Heart right ventricle (tissue), 16 donors: ENCODE results near the gene IGFL4. TPM values are rescaled to one million over a fixed set of nuclear protein-coding genes. Genes with fewer than 3 reads are reported as not detected.

ENCODE experiments used
- ATAC-seq, 8 donors: fragments of 200-7000 bp; cut with Tn5 transposase; one replicate each; pipeline ENCODE4 v1.9.1; 2020; ENCODE audit warnings: mild to moderate bottlenecking in 8 of 8, moderate library complexity in 8 of 8, moderate number of reproducible peaks in 1 of 8
- DNase-seq, 2 donors: peaks; one replicate each; pipeline ENCODE4 v3.0.0-alpha.2; 2020
- H3K27ac ChIP-seq, 10 donors: fragments of 200-600 bp; sonication (generic) in 2 of 10; one replicate each; pipeline versions ENCODE4 v1.5.0 to v1.8.0; 2020 to 2022; ENCODE audit warnings: mild to moderate bottlenecking in 3 of 10
- H3K27me3 ChIP-seq, 7 donors: fragments of 200-600 bp; one replicate each; pipeline ENCODE4 v1.8.0; 2021 to 2022; ENCODE audit warnings: mild to moderate bottlenecking in 2 of 7
- H3K36me3 ChIP-seq, 9 donors: fragments of 200-600 bp; sonication (generic) in 1 of 9; one replicate each; pipeline versions ENCODE4 v1.5.0 to v1.8.0; 2020 to 2022; ENCODE audit warnings: mild to moderate bottlenecking in 2 of 9
- H3K4me1 ChIP-seq, 9 donors: fragments of 200-600 bp; sonication (generic) in 1 of 9; one replicate each; pipeline versions ENCODE4 v1.5.0 to v1.8.0; 2020 to 2022; ENCODE audit warnings: mild to moderate bottlenecking in 4 of 9
- H3K4me3 ChIP-seq, 10 donors: fragments of 200-600 bp; sonication (generic) in 2 of 10; one replicate each; pipeline versions ENCODE4 v1.5.0 to v1.8.0; 2020 to 2022; ENCODE audit warnings: mild to moderate bottlenecking in 7 of 10, moderate library complexity in 2 of 10
- H3K9me3 ChIP-seq, 11 donors: fragments of 200-600 bp in 10 of 11; sonication (generic) in 2 of 11; one replicate each; pipeline versions ENCODE4 v1.5.0 to v1.8.0; 2013 to 2022; ENCODE audit warnings: mild to moderate bottlenecking in 2 of 11, control low read depth in 1 of 11, moderate library complexity in 1 of 11
- WGBS, 2 donors: extraction: QIAGEN DNeasy Blood & Tissue Kit; methylation state at CpG; one replicate each; pipeline ENCODE4 v1.1.7; 2013; ENCODE audit warnings: inconsistent platforms in 1 of 2; 5-methylcytosine and 5-hydroxymethylcytosine counted together
- intact Hi-C, 10 donors: fragments of 100-400 bp; cut with DNase I; formaldehyde crosslinking; loops; one replicate each; pipeline versions ENCODE4 v1.11.1 to v1.14.2; 2022
- polyA plus RNA-seq, 2 donors: library from polyadenylated mRNA; stranded (reverse); fragments of 200-250 nt; gene quantifications; one replicate each; pipeline ENCODE4 v1.2.3, GENCODE V29; 2013
- total RNA-seq, 10 donors: library from RNA; stranded (reverse); fragmentation: NEBNext Ultra II Directional in 3 of 10; extraction: Animal tissue kit (Norgen Biotek cat#: 25700) in 3 of 10; gene quantifications; one replicate each; pipeline versions ENCODE4 v1.2.1 to v1.2.4, GENCODE V29; 2021 to 2023
- TF ChIP-seq, protein P1 (sequence below), 9 donors: fragments of 200-600 bp; sonication (generic) in 2 of 9; IDR thresholded peaks; one replicate each; pipeline versions ENCODE4 v1.5.0 to v1.8.0; 2021 to 2022; ENCODE audit warnings: antibody characterized with exemption in 9 of 9, mild to moderate bottlenecking in 5 of 9, moderate library complexity in 1 of 9
- donor health status: Arrhythmogenic right ventricular cardiomyopathy.
- donor health status: ischemic (EF 13 %, LVEDD 7.1; RV severe dilation, severe dysfunction).
- donor health status: healthy with polysubstance abuse.
- donor health status: DM: no; HTN: yes; CAD: no.
- donor health status: DM: no; HTN: no; CAD: no.
- donor health status: ischemic (EF 25% LVEDD 6.9; RV normal size, moderate dysfunction).
- donor health status: ischemic (EF 25% LVEDD 5.7; RV mildly dilated, moderate dysfunction).
- donor health status: healthy.
- donor health status: DM: yes; HTN: yes; CAD: no.
- donor health status: Ischemic cardiomyopathy.
- donor health status: ischemic (EF 35%, LVEDD 5.7; RV mildly dilated, moderate dysfunction).
- donor health status: nonischemic (EF 11% LVEDD 7.7; RV severe dilation, severe dysfunction).
- donor health status: DM: yes; HTN: yes; CAD: no.
- donor health status: PGD.
- donor health status: ischemic (EF 29% LVEDD 5.4; RV normal size, mild dysfunction).
- donor health status: nonischemic (EF 23%, LVEDD 6.1; RV moderate dilation, normal function).

IGFL4 gene
- total and polyA plus RNA-seq, 12 donors: not detected

DNA sequence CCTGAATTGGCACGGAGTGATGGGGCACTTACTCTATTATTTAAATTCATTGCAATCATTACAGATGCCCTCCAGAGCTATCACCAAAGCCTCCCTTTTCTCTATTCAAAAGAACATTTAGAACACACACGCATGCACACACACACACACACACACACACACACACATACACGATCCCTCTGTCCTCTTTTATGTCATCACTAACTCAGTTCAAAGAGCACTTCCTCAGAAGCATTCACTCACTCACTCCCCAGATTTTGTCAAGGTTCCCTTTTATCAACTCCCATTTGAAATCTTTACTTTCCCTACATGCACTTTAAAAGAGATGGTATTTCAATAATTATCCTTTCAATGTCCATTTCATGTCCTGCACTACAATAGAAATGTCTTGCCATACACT is 22.4 kb upstream of the IGFL4 start:
- H3K27ac ChIP-seq: no peak overlapping the region
- peaks cover 0 to 84% (median 67%) of the 10 kb centered on the region in 7 donors for H3K27me3 ChIP-seq
- peaks cover 0 to 17% (median 0%) of the 10 kb centered on the region in 11 donors for H3K9me3 ChIP-seq
- no peak for DNase-seq
- no peak for ATAC-seq
- H3K4me3 ChIP-seq: no peak overlapping the region
- intact Hi-C loops: no loop called here
- TF ChIP-seq, protein P1, sequence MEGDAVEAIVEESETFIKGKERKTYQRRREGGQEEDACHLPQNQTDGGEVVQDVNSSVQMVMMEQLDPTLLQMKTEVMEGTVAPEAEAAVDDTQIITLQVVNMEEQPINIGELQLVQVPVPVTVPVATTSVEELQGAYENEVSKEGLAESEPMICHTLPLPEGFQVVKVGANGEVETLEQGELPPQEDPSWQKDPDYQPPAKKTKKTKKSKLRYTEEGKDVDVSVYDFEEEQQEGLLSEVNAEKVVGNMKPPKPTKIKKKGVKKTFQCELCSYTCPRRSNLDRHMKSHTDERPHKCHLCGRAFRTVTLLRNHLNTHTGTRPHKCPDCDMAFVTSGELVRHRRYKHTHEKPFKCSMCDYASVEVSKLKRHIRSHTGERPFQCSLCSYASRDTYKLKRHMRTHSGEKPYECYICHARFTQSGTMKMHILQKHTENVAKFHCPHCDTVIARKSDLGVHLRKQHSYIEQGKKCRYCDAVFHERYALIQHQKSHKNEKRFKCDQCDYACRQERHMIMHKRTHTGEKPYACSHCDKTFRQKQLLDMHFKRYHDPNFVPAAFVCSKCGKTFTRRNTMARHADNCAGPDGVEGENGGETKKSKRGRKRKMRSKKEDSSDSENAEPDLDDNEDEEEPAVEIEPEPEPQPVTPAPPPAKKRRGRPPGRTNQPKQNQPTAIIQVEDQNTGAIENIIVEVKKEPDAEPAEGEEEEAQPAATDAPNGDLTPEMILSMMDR (IDR thresholded peaks at IDR 0.05): no peak
- 72 to 75% methylated on average over 3 of the region's 3 CpGs for WGBS, 2 donors
- H3K36me3 ChIP-seq: no peaks in the 10 kb centered on the region
- H3K4me1 ChIP-seq: no peaks in the 10 kb centered on the region

DNA sequence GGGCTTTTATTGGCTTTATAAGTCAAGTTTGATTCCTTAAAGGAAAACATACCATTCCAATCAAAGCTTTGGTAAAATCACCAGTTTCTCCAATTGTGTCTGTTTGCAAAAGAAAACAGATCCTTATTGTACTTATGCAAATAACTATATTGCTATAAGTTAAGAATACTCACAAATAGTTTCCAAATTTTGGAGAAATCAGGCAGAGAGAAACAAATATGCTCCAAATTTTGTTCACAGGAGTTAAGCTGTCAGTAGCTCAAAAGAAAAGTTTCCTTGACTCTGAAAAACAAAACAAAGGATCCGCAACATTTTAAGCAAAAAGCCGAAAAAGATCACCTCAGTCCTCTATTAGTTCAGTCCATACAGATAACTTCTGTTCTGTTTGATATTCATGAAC is 19.2 kb upstream of the IGFL4 start:
- Histone ChIP-seq H3K27me3 (peaks cover 0 to 81% (median 69%) of the 10 kb centered on the region in 7 donors), H3K4me1 (no peaks in the 10 kb centered on the region), H3K36me3 (no peaks in the 10 kb centered on the region), H3K27ac (no peak overlapping the region), H3K4me3 (no peak overlapping the region), H3K9me3 (peaks cover 0 to 17% (median 0%) of the 10 kb centered on the region in 11 donors)
- no peak for DNase-seq
- WGBS, 2 donors: 79 to 89% methylated on average over 2 of the region's 2 CpGs
- TF ChIP-seq, protein P1 (IDR thresholded peaks at IDR 0.05): no peak
- no peak for ATAC-seq
- intact Hi-C loops: no loop called here

DNA sequence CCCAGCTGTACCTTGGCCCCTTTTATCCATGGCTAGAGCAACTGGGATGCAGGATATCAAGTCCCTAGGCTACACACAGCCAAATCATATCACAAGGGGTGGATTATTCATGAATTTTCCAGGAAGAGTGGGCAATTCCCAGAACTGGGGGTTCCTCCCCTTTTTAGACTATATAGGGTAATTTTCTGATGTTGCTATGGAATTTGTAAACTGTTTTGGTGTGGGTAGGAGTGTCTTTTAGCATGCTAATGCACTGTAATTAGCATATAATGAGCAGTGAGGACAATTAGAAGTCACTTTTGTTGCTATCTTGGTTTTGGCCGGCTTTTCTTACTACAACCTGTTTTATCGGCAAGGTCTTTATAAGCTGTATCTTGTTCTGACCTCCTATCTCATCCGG is 18.0 kb upstream of the IGFL4 start:
- intact Hi-C loops: no loop called here
- ATAC-seq: no peak
- 89 to 90% methylated on average over 3 of the region's 3 CpGs for WGBS, 2 donors
- TF ChIP-seq, protein P1 (IDR thresholded peaks at IDR 0.05): no peak
- no peak overlapping the region for H3K4me3 ChIP-seq
- no peak for DNase-seq
- H3K27ac ChIP-seq: no peak overlapping the region
- H3K27me3 ChIP-seq: peaks cover 0 to 80% (median 69%) of the 10 kb centered on the region in 7 donors
- peaks cover 0 to 17% (median 0%) of the 10 kb centered on the region in 11 donors for H3K9me3 ChIP-seq
- no peaks in the 10 kb centered on the region for H3K4me1 ChIP-seq
- H3K36me3 ChIP-seq: no peaks in the 10 kb centered on the region

DNA sequence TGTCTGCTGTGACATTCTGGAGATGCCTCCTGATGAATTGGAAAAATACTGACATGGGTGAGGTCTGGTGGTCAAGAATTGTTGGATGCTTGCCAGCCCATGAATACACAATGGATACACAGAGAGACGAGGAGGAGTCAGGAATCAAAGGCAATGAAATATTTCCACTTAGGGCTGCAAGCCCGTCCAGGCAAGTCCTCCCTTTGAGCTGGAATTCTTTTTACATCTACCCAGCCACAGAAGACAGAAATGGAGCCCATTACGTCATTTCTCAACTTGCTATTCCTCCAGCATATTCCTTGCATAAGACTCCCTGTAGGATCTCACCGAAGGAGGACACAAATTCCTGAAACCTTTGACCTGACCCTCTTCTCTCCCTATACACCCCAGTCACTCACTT is 15.7 kb upstream of the IGFL4 start:
- H3K27ac ChIP-seq: no peak overlapping the region
- no peak for DNase-seq
- no peaks in the 10 kb centered on the region for H3K36me3 ChIP-seq
- H3K27me3 ChIP-seq: peaks cover 0 to 76% (median 59%) of the 10 kb centered on the region in 7 donors
- H3K9me3 ChIP-seq: peaks cover 0 to 16% (median 0%) of the 10 kb centered on the region in 11 donors
- intact Hi-C loops: no loop called here
- no peak for ATAC-seq
- no peak overlapping the region for H3K4me3 ChIP-seq
- no peaks in the 10 kb centered on the region for H3K4me1 ChIP-seq
- WGBS, 2 donors: 40% methylated on average over 4 of the region's 4 CpGs
- TF ChIP-seq, protein P1 (IDR thresholded peaks at IDR 0.05): no peak
